ENCODE results near the gene GPR146.
"Not testable (repeated sequence)": the region's sequence is repeated elsewhere in the genome, so short reads cannot be mapped to it uniquely, and the experiment has no call there.

Gene GPR146, protein sequence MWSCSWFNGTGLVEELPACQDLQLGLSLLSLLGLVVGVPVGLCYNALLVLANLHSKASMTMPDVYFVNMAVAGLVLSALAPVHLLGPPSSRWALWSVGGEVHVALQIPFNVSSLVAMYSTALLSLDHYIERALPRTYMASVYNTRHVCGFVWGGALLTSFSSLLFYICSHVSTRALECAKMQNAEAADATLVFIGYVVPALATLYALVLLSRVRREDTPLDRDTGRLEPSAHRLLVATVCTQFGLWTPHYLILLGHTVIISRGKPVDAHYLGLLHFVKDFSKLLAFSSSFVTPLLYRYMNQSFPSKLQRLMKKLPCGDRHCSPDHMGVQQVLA

DNA sequence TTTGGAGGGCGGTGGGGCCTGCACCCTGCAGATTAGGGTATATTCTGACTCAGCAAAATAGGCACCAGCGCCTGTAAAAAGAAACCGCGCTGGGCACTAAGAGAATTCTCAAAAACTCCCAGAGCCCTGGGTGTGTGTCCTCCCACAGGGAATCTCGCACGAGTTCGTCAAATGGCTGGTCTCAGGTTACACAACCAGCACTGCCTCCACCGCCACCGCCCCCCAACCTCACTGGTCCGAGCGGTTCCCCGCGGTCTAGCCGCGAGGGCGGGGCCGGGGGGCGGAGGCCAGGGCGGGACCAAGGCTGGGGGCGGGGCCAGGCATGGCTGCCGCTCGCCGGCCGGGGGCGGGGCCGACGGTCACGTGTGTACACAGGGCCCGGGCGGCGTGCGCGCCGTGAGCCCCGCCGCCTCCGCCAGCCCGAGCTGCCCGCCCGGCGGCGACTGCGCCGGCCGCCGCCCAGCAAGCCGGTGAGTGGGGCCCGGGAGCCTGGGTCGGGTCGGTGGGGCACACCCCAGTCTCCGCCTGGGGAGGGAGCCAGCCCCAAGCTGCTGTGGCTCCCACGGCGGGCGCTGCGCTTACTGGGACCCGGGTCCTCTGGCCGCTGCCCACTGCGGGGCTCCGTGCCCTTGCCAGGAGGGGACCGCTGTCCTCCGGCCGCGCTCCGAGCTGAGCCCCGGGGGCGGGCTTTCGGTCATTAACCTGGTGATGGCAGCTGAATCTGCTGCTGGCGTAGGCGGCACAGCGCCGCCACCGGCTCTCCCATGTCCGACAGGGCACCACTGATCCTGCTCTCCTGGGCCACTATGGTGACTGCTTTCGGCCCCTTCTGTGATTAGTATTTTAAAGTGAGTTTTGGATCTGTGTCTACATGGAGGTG lies at the start of gene GPR146:
TSS of gene GPR146 (plus strand) at position 358 of the 880 bp plus-strand sequence. CDS start 12,970 bp downstream, outside the sequence.
- DNase-seq (ENCODE audit: low spot score): peak; percentile 100

DNA sequence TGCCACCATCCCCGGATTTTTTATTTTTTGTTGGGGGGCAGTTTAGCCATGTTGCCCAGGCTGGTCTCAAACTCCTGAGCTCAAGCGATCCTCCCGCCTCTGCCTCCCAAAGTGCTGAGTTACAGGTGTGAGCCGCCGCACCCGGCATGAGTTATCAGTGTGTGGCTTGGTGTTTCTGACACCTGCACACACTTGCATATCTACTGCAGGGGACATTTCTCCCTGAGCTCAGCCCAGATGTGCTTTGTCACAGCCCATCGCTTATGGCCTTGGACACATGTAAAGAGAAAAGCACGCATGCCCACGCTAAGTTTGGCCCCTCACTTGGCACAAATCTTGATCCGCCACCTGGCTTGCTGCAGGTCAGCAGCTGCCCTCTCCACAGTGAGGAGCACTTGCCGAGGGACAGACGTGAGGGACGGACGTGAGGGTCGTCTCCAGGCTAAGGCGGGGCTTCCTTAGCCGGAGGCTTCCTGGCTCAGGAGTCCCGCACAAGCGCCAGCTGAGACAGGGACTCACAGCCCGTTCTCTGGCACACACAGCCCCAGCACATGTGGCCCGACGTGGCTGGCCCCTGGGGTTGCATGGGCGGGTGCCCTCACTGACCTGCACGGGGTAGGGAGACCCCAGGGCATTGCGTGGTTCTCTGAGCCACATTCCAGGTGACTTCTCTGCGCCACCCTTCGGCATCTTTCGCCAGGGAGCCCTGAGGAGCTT lies 49.6 kb upstream of the GPR146 start:
- DNase-seq (ENCODE audit: low spot score): no peak

DNA sequence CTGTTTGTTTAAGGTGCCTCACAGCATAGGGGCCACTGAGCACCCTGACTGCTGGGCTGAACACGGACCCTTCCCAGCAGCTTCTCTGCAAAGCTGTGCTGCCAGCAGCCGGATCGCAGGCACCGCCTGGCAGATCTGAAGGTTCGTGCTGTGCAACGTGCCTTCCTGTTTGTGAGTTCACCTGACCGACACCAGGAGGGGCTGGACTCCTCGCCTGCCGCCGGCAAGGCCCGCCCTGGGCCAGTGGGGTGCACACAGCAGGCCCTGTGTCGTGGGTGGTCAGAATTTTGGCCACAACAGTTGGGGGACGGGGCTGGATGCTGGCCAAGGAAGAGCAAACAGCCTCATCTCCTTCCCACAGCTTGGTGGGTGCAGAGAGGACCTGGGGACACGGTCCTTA lies 48.8 kb upstream of the GPR146 start:
- DNase-seq (ENCODE audit: low spot score): no peak

DNA sequence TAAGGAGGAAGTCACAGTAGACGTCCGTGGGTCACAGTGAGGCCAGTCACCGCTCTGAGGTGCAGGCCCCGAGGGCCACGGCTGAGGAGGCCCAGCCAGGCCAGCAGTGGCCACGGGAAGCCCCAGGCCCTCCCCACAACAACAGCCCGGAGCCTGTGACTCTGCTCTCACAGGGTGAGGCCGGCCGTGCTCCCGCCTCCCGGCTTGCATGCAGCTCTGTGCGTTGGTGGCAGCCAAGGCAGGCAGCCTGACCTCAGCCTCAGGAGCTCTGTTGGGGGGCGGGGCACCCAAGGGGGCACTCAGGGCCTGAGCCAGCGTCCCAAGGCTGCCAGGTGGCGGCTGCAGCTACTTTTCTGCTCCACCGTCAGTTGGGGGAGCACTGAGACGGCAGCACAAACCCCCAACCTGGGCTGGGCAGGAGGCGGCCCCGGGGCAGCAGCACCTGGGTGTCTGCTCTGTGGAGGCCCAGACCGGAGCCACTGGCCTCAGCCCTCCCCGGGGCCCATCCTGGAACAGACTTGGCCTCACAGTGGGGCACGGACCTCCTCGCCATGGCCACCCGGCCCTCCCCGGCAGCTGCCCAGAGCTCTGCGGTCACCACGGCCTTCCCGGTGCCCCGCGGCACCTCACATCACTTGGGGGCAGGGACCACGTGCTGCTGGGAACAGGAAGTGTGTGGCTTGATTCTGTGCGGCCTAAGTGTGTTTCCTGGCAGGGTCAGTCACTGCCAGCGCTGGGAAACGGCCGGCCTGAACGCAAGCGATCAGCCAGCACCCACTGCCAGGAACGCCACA lies 48.1 kb upstream of the GPR146 start:
- no peak for DNase-seq (ENCODE audit: low spot score)

DNA sequence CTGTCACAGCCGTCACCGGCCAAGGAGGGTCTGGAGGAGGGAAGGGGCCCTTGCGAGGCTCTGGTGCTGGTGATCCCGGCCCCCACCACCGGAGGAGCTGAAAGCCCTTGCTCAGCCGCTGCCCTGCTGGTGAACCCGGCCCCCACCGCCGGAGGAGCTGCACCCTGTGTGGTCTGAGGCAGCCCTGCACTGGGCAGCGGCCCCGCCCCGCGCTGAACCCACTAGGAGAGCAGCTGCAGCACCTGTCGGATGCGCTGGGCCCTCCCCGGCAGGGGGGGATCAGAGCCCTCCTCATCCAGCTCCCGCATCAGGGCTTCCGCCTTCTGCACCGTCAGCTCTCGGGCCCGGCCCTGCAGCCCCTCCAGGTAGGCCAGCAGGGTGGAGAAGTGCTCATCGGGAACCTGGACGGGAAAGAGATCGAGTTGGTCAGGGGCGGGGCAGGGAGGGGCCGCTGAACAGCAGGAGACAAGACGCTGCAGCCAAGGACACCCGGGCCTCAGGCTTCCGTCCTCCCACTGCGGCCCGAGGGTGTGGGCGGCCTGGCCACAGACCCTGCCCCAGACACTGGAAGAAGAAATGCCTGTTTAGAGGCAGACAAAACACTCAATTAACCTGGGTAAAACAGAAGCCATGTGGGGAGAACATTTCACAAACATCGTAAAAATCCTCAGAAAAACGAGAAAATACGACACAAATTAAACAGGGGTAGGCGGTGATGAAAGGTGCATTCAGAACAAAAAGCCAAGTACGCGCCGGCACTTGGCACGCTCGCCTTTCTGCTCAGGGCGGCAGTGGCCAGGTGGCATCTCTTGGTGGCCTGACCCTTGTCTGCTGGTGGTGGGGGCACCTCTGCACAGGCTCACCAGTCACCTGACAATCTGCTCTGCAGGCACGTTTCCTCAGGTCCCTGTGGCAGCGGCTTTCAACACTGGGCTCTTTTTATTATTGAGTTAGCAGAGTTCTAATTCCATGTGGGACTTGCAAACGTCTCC lies 46.6 kb upstream of the GPR146 start:
- no peak for DNase-seq (ENCODE audit: low spot score)

DNA sequence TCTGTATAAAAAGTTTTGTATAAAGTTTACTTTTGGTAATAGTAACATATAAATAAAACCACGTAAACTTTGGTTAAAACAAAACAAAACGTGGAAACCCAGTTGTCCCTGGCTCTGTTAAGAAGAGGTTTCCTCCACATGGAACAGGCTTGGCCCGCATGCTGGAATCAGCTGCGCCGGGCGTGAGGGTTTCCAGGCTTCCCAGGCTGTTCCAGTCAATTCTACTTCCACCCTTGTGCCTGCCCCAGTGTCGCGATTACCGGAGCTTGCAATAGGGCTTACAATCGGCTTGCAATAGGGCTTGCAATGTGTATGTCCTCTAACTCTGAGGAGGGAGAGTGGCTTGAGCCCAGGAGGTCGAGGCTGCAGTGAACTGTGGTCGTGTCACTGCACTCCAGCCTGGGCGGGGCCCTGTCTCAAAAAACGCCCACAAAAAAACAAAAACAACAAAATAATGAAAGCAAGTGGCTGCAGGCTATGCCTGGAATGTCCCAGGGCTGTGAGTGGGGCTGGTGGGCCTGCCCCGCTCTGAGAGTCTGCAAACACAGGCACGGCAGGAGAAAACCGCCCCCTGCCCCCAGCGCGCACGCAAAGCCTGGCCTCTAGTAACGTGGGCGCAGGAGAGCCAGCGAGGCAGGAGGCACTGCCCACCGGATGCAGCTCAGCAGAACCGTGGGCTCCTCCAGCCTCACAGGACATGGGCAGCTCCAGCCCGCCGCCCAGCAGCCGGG lies 45.0 kb upstream of the GPR146 start:
- no peak for DNase-seq (ENCODE audit: low spot score)

DNA sequence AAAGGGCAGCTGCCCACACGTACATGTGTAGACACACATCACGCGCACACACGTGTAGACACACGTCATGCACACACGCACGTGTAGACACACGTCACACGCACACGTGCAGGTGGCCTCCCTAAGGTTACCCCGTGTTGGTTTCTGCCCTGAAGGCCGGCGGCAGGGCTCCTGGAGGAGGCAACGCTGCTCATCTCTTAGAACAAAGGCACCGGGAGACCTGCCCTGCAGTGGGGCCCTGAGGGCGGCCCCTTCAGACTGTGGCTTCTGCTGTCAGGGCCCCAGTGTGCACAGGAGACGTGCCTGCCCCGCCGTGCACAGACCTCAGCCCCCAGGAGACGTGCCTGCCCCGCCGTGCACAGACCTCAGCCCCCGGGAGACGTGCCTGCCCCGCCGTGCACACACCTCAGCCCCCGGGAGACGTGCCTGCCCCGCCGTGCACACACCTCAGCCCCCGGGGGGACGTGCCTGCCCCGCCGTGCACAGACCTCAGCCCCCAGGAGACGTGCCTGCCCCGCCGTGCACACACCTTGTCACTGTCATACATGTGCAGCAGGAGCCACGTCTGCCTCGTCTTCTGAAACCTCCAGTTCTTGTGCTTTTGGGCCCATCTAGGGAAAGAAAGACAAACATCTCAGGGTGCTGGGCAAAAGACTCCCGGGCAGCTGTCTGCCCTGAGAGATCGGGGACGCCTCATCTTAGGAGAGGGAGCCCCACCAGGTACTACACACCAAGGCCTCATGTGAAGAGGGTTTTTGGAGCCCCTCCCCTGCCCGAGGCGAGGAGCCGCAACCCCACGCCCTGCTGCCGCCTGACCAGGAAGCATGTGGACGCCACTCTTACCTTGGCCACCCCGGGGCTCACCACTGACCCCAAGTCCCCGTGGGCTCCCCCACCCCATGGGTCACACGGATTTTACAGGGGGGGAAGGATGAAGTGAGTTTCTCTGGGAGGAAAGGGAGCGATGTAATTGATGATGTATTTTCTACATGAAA lies 44.1 kb upstream of the GPR146 start:
- no peak for DNase-seq (ENCODE audit: low spot score)

DNA sequence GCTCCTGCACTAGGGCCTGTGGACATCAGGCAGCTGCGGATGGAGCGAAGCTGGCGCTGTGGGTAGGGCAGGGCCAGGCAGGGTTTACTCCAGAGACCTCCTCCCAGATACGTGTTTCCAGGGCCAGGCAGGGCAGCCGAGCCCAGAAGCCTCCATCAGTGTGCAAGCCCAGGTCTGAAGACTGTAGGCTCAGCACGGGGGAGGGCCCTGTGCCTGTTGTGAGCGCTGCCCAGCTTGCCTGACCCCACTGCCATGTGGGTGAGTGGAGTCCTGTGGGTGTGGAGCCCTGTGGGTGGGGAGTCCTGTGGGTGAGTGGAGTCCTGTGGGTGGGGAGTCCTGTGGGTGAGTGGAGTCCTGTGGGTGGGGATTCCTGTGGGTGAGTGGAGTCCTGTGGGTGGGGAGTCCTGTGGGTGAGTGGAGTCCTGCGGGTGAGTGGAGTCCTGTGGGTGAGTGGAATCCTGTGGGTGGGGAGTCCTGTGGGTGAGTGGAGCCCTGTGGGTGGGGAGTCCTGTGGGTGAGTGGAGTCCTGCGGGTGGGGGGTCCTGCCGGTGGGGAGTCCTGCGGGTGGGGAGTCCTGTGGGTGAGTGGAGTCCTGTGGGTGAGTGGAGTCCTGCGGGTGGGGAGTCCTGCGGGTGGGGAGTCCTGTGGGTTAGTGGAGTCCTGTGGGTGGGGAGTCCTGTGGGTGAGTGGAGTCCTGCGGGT lies 43.1 kb upstream of the GPR146 start:
- not testable (repeated sequence) for DNase-seq (ENCODE audit: low spot score)

DNA sequence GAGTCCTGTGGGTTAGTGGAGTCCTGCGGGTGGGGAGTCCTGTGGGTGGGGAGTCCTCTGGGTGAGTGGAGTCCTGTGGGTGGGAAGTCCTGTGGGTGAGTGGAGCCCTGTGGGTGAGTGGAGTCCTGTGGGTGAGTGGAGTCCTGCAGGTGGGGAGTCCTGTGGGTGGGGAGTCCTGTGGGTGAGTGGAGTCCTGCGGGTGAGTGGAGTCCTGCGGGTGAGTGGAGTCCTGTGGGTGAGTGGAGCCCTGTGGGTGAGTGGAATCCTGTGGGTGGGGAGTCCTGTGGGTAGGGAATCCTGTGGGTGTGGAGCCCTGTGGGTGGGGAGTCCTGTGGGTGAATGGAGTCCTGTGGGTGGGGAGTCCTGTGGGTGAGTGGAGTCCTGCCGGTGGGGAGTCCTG lies 42.3 kb upstream of the GPR146 start:
- DNase-seq (ENCODE audit: low spot score): not testable (repeated sequence)

DNA sequence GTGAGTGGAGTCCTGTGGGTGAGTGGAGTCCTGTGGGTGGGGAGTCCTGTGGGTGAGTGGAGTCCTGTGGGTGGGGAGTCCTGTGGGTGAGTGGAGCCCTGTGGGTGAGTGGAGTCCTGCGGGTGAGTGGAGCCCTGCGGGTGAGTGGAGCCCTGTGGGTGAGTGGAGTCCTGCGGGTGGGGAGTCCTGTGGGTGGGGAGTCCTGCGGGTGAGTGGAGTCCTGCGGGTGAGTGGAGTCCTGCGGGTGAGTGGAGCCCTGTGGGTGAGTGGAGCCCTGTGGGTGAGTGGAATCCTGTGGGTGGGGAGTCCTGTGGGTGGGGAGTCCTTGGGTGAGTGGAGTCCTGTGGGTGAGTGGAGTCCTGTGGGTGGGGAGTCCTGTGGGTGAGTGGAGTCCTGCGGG lies 41.9 kb upstream of the GPR146 start:
- not testable (repeated sequence) for DNase-seq (ENCODE audit: low spot score)

DNA sequence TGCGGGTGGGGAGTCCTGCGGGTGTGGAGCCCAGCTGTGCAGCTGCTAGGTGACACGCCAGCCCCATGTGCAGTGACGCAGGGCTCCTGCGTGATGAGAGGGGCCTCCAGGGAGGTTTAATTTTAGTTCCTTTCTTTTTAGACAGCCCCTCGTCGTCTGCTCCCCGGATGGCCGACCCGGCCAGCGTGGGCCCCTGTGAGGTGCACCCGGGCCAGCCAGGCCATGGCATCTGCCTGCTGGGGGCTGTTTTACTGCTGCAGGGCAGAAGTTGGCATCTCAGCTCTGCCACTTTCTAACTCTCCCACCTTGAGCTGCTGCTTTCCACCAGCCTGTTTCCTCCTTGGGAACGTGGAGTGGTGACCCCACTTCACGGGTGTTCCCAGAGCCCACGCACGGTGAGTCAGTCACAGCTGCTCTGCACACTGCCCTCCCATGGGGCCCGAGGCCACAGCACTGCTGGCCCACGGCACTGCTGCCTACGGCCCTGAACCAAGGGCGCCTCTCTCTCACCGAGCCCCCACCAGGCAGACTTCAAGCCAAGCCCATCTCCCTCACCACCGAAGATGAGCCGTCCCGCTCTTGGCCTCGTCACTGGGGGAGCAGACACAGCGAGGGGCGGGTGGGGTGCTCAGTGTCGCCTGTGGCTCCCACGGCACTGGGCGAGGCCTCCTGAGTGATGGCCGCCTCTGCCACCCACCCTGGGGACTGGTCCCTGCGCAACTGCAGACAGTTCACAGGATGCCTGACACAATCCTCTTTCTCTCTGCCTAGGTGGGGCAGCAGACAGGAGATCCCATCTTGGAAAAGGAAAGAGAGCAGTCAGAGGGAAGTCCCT lies 40.1 kb upstream of the GPR146 start:
- DNase-seq (ENCODE audit: low spot score): no peak

DNA sequence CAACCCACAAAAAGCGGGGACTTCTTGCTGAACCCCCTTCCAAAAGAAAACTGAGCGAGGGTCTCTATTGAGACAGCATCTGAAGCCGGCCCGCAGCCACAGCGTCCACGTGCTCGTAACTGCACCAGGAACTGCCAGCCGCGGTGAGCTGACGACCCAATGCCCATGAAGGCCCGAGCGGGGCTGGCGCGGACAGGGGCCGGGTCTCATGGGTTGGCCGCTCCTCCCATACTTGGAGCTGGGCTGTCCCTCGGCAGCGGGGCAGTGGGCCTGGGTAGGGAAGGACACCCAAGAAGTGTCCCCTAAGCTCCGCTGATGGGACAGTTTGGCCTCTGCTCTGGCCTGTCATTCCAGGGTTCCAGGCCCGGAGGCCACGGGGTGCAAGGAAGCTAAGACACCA lies 39.0 kb upstream of the GPR146 start:
- DNase-seq (ENCODE audit: low spot score): no peak

DNA sequence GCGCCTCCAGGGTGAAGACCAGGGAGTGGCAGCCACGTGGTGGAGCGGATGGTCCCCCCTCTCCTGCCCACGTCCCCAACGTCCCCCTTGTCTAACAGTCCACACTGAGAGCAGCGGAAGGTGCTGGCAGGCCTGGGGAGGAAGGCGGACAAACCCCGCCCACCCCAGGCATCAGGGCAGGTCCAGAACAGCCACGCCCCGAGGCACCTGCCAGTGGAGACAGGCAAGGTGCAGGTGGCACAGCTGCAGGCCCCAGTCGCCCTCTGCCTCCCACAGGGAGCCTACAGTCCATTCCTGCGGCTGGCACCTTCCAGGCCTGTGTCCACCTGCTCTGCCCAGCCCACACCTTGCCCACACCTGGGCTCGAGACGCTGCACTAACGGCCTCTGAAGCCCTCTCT lies 36.4 kb upstream of the GPR146 start:
- no peak for DNase-seq (ENCODE audit: low spot score)

DNA sequence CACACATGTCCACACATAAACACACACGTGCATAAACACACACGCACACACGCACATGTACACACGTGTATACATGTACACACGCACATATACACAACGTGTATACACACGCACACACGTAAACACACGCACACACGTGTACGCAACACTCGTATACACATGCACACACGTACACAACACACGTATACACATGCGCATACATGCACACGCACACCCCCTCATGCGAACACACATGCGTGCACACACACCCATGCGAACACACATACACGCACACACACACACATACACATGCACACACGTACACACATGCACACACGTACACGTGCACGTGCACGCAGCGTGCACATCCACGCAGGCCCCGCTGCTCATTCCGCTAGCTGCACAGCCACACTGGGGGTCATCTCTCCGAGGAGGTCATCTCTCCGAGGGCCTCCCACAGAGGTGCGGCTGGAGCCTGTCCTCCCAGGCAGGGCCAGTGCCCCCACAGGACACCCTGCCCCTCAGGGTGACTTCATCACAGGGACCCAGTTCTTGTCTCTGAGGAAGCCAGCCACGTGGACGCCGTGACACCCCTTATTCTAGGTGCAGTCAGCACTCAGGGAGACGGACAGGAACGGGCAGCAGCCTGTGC lies 35.5 kb upstream of the GPR146 start:
- DNase-seq (ENCODE audit: low spot score): no peak

DNA sequence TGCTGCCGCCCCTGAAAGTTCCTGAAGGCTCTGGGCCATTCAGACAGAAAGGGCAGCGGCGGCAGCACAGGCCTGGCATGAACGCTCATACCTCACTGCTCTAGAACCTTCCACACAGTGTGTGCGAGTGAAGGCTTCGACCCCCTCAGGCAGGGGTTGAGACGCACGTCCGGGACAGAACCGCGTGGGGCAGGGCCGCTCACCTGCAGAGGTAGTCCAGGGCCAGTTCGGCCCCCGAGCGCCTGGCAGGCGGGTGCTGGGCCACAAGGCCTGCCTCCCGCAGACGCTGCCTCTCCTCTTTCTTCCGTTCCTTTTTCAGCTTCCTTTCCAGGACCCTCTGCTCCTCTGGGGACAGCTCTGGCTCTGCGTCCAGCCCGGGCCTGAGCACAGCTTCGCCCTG lies 34.6 kb upstream of the GPR146 start:
- no peak for DNase-seq (ENCODE audit: low spot score)

DNA sequence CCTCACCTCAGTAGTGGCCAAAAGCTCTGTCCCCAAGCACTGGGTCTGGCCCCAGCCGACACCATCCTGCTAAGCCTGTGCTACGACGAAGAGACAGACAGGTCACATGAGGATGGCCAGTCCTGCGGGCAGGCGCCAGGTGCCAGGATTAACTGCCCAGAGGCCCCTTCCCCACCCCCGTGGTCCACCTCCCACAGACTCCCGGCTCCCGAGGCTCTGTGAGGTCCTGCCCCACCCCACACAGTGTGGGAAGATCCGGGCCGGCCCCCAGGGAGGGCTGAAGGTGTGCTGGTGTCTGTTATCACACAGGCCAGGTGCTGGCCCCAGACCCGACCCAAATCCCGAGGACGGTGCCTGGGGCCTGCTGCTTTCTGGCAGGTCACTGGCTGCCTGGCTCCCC lies 34.1 kb upstream of the GPR146 start:
- DNase-seq (ENCODE audit: low spot score): no peak

Data from HuH-7.5 (cell line).